Epithelial cell of proximal tubule (primary cell): Measurements from ENCODE around the gene ARHGEF1. TPM values are rescaled to one million over a fixed set of nuclear protein-coding genes. Genes with fewer than 3 reads are reported as not detected.

Source experiments
- DNase-seq: peaks from one replicate; pipeline ENCODE4 v3.0.0-alpha.2; 2011; ENCODE audit warnings: low read depth
- H3K4me3 ChIP-seq: 2 replicates; pipeline ENCODE4 v1.5.1; 2011; ENCODE audit warnings: low read depth, mild to moderate bottlenecking, low read length
- CTCF ChIP-seq: conservative IDR thresholded peaks from 2 replicates; pipeline ENCODE4 v1.5.1; 2012; ENCODE audit warnings: low read depth, mild to moderate bottlenecking, low read length
- total RNA-seq: library from RNA; depleted of rRNA; stranded (reverse); fragments of >200 nt; gene quantifications from 2 replicates; pipeline ENCODE4 v1.2.3, GENCODE V29; 2015

The ARHGEF1 gene
- 65.9 and 79.5 TPM in 2 replicates for total RNA-seq

- no peak for TF ChIP-seq CTCF
- H3K4me3 ChIP-seq = peak within 1 kb of the TSS; percentile 98
- no peak for DNase-seq
Observed at GRCh38 chr19:41882568-41883462, at the start of gene ARHGEF1. Gene ARHGEF1 (plus strand): TSS chr19:41883184. CDS start chr19:41888083, 4,899 bp downstream.

- TF ChIP-seq CTCF = no peak
- DNase-seq = no peak
- no peak overlapping the region for H3K4me3 ChIP-seq
Observed at GRCh38 chr19:41837981-41838708, 44.8 kb upstream of the ARHGEF1 start.

- H3K4me3 ChIP-seq = no peak overlapping the region
- no peak for DNase-seq
- no peak for TF ChIP-seq CTCF
Observed at GRCh38 chr19:41839211-41839610, 43.8 kb upstream of the ARHGEF1 start.

GRCh38 chr19:41843371-41843770 is 39.6 kb upstream of the ARHGEF1 start:
- no peak for DNase-seq
- H3K4me3 ChIP-seq = no peak overlapping the region
- TF ChIP-seq CTCF = no peak

GRCh38 chr19:41844601-41845000 is 38.4 kb upstream of the ARHGEF1 start, which contains the start of gene LYPD4:
Gene LYPD4 (minus strand): TSS chr19:41844683. CDS start chr19:41839285, 5,398 bp downstream.
- DNase-seq = no peak
- no peak for TF ChIP-seq CTCF

GRCh38 chr19:41845001-41845050 is 38.2 kb upstream of the ARHGEF1 start, which contains the start of gene DMRTC2:
Gene DMRTC2 (plus strand): TSS chr19:41845042. CDS start chr19:41847429, 2,387 bp downstream.
- H3K4me3 ChIP-seq = no peak within 1 kb of the TSS
- no peak for DNase-seq
- TF ChIP-seq CTCF = no peak

More at GRCh38 chr19:41844601-41845000, 38.4 kb upstream of the ARHGEF1 start, which contains the start of gene LYPD4:
- no peak within 1 kb of the TSS for H3K4me3 ChIP-seq
